Stomach smooth muscle (tissue), 2 donors: ENCODE measurements around the gene KIF1B.

Experiments used
- H3K27ac ChIP-seq: one replicate; pipeline ENCODE4 v1.7.0; 2013; ENCODE audit warnings: mild to moderate bottlenecking, low read length, inconsistent platforms
- H3K27me3 ChIP-seq, 2 donors: one replicate each; pipeline ENCODE4 v1.7.0; 2013; ENCODE audit warnings: low read length in 2 of 2; ENCODE audit not compliant: insufficient read depth in 2 of 2, control insufficient read depth in 1 of 2
- H3K36me3 ChIP-seq, 2 donors: one replicate each; pipeline ENCODE4 v1.7.0; 2013; ENCODE audit warnings: low read length in 2 of 2; ENCODE audit not compliant: control insufficient read depth in 2 of 2, insufficient read depth in 2 of 2
- H3K4me1 ChIP-seq: one replicate; pipeline ENCODE4 v1.7.0; 2013; ENCODE audit warnings: low read length; ENCODE audit not compliant: control insufficient read depth, insufficient read depth
- H3K4me3 ChIP-seq, 2 donors: one replicate each; pipeline ENCODE4 v1.7.0; 2013; ENCODE audit warnings: low read length in 2 of 2
- H3K9ac ChIP-seq, 2 donors: one replicate each; pipeline ENCODE4 v1.7.0; 2013; ENCODE audit warnings: low read length in 2 of 2, mild to moderate bottlenecking in 1 of 2
- H3K9me3 ChIP-seq, 2 donors: one replicate each; pipeline ENCODE4 v1.7.0; 2013; ENCODE audit warnings: low read length in 2 of 2; ENCODE audit not compliant: control insufficient read depth in 2 of 2
- donor health status: healthy.
- donor health status: Pancreatic carcinoma.

Gene KIF1B

DNA sequence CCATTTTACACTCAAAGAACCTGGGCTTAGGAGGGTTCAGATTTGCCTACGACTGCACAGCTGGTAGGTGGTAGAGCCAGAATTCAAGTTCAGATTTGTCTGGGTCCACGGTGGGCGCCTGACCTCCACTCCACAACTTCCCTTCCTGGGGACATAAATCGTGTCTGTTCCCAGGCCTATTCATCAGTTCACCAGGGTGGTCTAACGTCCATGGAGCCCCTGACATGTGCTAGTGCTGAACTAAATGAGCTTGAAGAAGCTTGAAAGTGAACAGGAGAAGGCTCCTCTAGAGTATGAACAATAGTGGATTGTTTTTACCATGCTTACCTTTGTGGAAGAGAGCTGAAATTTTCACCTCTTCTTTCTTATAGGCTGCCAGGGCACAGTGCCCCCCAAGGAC, 32.5 kb upstream of the KIF1B start:
- H3K9me3 ChIP-seq, result peaks cover 0 to 2% of the 10 kb centered on the region in 2 donors
- H3K27ac ChIP-seq, result no peak overlapping the region
- H3K27me3 ChIP-seq, result no peaks in the 10 kb centered on the region
- no peaks in the 10 kb centered on the region for H3K4me1 ChIP-seq
- no peak overlapping the region for H3K4me3 ChIP-seq
- H3K36me3 ChIP-seq, result peaks cover 15 to 31% of the 10 kb centered on the region in 2 donors
- H3K9ac ChIP-seq, result no peak overlapping the region

GRCh38 chr1:10178597-10179405, 31.6 kb upstream of the KIF1B start:
- Histone ChIP-seq H3K9me3 (peaks cover 0 to 2% of the 10 kb centered on the region in 2 donors), H3K9ac (no peak overlapping the region), H3K27me3 (no peaks in the 10 kb centered on the region), H3K4me3 (no peak overlapping the region), H3K27ac (no peak overlapping the region), H3K4me1 (no peaks in the 10 kb centered on the region), H3K36me3 (peaks cover 11 to 26% of the 10 kb centered on the region in 2 donors)

DNA sequence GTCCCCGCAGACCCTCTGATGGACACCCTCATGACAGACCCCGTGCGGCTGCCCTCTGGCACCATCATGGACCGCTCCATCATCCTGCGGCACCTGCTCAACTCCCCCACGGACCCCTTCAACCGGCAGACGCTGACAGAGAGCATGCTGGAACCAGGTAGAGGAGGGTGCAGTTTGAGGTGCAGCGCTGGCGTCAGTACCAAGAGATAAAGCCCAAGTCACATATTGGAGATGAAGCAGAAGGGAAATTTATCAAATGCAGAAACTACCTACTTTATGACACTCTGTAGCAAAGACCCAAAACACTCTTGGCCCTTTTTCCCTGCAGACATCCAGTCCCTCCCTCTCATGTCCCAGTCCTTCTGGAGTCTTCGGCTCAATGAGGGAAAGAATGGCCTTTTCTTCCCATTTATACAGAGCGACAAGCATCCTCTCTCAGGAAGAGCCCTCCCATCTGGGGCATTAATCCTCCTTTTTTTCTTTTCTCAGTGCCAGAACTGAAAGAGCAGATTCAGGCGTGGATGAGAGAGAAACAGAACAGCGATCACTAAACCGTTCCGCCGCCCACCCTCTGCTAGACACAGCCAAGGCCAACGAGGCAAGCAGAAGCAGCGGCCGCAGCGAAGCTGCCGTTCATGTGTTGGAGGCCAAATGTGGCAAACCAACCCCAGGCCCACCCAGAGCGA, 30.8 kb upstream of the KIF1B start:
- Histone ChIP-seq H3K27me3 (no peaks in the 10 kb centered on the region), H3K9me3 (peaks cover 0 to 2% of the 10 kb centered on the region in 2 donors), H3K4me1 (no peaks in the 10 kb centered on the region), H3K36me3 (peaks cover 11 to 26% of the 10 kb centered on the region in 2 donors), H3K4me3 (no peak overlapping the region), H3K27ac (no peak overlapping the region), H3K9ac (no peak overlapping the region)

DNA sequence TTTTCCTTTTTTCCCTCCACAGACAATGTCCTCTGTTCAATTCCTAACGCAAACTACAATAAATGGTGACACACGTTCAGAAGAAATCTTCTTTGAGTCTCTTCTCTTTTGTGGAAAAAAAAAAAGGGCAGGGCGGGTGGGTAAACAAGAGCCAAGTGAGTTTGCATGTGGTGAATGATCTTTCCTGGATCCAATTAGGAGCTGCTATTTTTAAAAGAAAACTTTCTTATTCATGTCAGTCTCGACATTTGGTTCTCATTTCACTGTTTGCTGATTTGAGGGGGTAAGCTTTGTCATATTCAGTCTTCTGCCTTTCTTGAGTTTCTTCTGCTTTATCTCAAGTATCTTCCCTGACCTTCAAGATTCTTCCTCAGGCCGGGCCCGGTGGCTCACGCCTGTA, 29.2 kb upstream of the KIF1B start:
- Histone ChIP-seq H3K9ac (no peak overlapping the region), H3K27ac (no peak overlapping the region), H3K9me3 (no peaks in the 10 kb centered on the region), H3K27me3 (no peaks in the 10 kb centered on the region), H3K4me3 (no peak overlapping the region), H3K4me1 (no peaks in the 10 kb centered on the region), H3K36me3 (peaks cover 11 to 23% of the 10 kb centered on the region in 2 donors)

GRCh38 chr1:10185759-10186158, 24.6 kb upstream of the KIF1B start:
- Histone ChIP-seq H3K9ac (no peak overlapping the region), H3K36me3 (peaks cover 3 to 6% of the 10 kb centered on the region in 2 donors), H3K27ac (no peak overlapping the region), H3K4me1 (no peaks in the 10 kb centered on the region), H3K27me3 (no peaks in the 10 kb centered on the region), H3K4me3 (no peak overlapping the region), H3K9me3 (no peaks in the 10 kb centered on the region)

DNA sequence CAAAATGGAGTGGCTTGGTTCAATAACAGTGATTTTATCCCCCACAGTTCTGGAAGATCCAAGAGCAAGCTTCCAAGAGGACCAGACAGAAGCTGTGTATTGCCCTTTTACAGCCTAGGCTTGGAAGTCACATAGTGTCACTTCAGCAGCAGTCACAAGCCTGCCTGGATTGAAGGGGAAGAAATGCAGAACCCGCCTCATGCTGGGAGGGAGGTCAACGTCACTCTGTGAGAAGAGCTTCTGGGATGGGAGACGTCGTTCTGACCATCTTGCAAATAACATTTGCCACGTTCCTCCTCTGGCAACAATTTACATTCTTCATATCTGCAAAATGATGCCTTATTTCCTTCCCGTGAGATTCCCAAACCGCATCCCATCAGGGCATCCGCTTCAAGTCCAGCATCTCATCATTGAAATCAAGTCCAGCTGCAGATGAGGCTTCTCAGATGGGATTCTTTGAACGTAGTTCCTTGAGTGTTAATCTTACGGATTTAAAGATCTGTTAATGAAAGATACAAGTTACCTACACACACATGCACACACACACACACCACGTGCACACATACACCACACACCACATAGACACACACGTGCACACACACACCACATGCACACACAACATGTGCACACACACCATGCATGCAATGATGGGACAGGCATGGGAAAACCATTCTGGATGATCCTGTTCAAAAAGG, 23.9 kb upstream of the KIF1B start:
- H3K27me3 ChIP-seq, result no peaks in the 10 kb centered on the region
- H3K9ac ChIP-seq, result no peak overlapping the region
- H3K4me3 ChIP-seq, result no peak overlapping the region
- H3K4me1 ChIP-seq, result no peaks in the 10 kb centered on the region
- no peaks in the 10 kb centered on the region for H3K9me3 ChIP-seq
- peaks cover 0 to 4% of the 10 kb centered on the region in 2 donors for H3K36me3 ChIP-seq
- no peak overlapping the region for H3K27ac ChIP-seq

DNA sequence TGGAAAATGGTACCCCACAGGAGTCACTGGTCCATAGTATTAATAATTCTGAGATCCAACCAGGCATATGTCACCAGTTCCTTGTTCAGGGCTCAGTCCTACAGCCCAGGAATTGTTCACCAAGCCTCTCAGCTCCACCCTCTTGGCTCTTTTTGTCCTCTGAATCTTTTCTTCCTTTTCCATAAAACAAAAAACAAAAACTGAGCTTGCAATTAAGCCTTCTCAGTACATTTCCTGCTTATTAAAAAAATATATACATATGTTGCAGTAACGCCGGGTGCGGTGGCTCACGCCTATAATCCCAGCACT, 23.4 kb upstream of the KIF1B start:
- Histone ChIP-seq H3K9ac (no peak overlapping the region), H3K36me3 (peaks cover 0 to 4% of the 10 kb centered on the region in 2 donors), H3K27ac (no peak overlapping the region), H3K9me3 (no peaks in the 10 kb centered on the region), H3K4me1 (no peaks in the 10 kb centered on the region), H3K4me3 (no peak overlapping the region), H3K27me3 (no peaks in the 10 kb centered on the region)

DNA sequence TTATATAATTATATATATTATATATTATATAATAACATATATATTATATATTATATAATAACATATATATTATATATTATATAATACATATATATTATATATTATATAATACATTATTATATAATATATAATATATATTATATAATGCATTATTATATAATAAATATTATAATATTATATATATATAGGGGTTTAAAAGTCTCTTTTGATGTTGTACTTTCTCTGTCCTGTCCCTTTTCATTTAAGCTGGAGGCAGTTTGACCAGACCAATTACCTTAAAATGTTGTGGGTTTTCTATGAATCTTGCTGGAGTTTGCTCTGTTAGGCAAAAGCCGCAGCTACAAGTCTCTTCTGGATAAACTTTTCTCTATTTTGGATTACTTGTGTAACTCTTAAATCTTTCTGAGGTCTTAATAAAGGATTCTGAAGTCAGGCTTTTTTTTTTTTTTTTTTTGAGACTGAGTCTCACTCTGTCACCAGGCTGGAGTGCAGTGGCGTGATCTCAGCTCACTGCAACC, 22.2 kb upstream of the KIF1B start:
- Histone ChIP-seq H3K9me3 (no peaks in the 10 kb centered on the region), H3K9ac (no peak overlapping the region), H3K4me3 (no peak overlapping the region), H3K36me3 (peaks cover 0 to 4% of the 10 kb centered on the region in 2 donors), H3K27ac (no peak overlapping the region), H3K4me1 (no peaks in the 10 kb centered on the region), H3K27me3 (no peaks in the 10 kb centered on the region)

- H3K4me3 ChIP-seq, result no peak overlapping the region
- no peak overlapping the region for H3K27ac ChIP-seq
- peaks cover 0 to 4% of the 10 kb centered on the region in 2 donors for H3K36me3 ChIP-seq
- no peak overlapping the region for H3K9ac ChIP-seq
- H3K4me1 ChIP-seq, result no peaks in the 10 kb centered on the region
- no peaks in the 10 kb centered on the region for H3K9me3 ChIP-seq
- H3K27me3 ChIP-seq, result no peaks in the 10 kb centered on the region
Measured at GRCh38 chr1:10189659-10190058, 20.7 kb upstream of the KIF1B start.

- Histone ChIP-seq H3K27me3 (no peaks in the 10 kb centered on the region), H3K9me3 (no peaks in the 10 kb centered on the region), H3K36me3 (no peaks in the 10 kb centered on the region), H3K4me1 (no peaks in the 10 kb centered on the region), H3K9ac (no peak overlapping the region), H3K27ac (no peak overlapping the region), H3K4me3 (no peak overlapping the region)
Measured at GRCh38 chr1:10192263-10192662, 18.1 kb upstream of the KIF1B start.
